ENCODE data around the gene CCDC142.

Gene CCDC142

DNA sequence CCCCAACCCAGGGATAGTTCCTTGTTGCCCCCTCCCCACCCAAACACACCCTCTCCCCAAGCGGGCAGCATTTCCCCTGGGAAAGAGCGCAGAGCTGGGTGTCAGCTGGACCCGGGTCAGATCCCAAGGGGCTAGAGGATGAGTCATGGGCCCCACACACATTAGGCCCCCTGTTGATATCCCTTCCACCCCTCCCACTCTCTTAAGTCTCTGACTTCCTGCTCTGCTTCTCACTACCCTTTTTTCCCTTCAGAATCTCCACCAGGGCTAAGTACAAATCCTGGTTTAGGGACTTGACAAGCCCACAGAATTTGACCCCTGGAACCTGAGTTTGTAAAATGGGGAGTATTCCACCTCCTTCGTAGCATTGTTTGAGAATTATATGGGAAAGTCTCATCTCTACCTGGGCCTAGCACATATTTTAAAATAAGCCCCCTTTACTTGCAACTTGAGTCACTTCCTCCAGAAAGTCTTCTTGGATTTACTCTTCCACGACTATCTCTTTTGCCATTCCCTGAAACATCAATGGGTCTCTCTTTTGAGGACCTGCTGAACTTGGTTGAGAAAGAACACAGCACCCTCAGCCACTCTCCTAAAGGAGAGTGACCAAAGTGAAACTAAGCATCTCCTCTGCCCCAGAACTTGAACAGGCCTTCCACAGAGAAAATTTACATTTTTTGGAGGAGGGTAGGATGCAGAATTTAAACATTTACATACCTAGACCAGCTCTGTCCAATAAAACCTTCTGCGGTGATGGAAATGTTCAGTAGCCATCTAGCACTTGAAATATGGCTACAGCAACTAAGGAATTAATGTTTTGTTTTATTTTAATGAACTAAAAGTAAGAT lies 45.7 kb downstream of the CCDC142 start:
- no peak overlapping the region for H3K4me3 ChIP-seq (ENCODE audit: low read length)
- H3K9me2 ChIP-seq (replicated peaks; ENCODE audit: control insufficient read depth, low read length), result no peaks in the 10 kb centered on the region
- H3K36me3 ChIP-seq (ENCODE audit: control insufficient read depth, low read length), result no peaks in the 10 kb centered on the region
- H3K4me1 ChIP-seq (ENCODE audit: control insufficient read depth, low read length), result peaks cover 35% of the 10 kb centered on the region
- H3K27me3 ChIP-seq (ENCODE audit: control insufficient read depth, low read length), result peaks cover 13% of the 10 kb centered on the region
- no peaks in the 10 kb centered on the region for H3K79me2 ChIP-seq (ENCODE audit: control insufficient read depth, low read length)
- H3K27ac ChIP-seq (ENCODE audit: low read depth, low read length), result no peak overlapping the region
- TF ChIP-seq, protein P1, sequence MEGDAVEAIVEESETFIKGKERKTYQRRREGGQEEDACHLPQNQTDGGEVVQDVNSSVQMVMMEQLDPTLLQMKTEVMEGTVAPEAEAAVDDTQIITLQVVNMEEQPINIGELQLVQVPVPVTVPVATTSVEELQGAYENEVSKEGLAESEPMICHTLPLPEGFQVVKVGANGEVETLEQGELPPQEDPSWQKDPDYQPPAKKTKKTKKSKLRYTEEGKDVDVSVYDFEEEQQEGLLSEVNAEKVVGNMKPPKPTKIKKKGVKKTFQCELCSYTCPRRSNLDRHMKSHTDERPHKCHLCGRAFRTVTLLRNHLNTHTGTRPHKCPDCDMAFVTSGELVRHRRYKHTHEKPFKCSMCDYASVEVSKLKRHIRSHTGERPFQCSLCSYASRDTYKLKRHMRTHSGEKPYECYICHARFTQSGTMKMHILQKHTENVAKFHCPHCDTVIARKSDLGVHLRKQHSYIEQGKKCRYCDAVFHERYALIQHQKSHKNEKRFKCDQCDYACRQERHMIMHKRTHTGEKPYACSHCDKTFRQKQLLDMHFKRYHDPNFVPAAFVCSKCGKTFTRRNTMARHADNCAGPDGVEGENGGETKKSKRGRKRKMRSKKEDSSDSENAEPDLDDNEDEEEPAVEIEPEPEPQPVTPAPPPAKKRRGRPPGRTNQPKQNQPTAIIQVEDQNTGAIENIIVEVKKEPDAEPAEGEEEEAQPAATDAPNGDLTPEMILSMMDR (IDR thresholded peaks at IDR 0.05; ENCODE audit: low read depth, low read length, poor library complexity, severe bottlenecking), result no peak
- no peak for TF ChIP-seq EZH2phosphoT487 (IDR thresholded peaks at IDR 0.05; ENCODE audit: borderline replicate concordance, low read length)
- H4K20me1 ChIP-seq (ENCODE audit: control insufficient read depth, insufficient read depth, low read depth, low read length), result no peaks in the 10 kb centered on the region
- H3K4me2 ChIP-seq (ENCODE audit: low read length), result no peak overlapping the region
- no peaks in the 10 kb centered on the region for H3K9me3 ChIP-seq (ENCODE audit: control insufficient read depth, insufficient read depth, low read length)
- H3F3A ChIP-seq (ENCODE audit: control insufficient read depth, insufficient read depth), result no peaks in the 10 kb centered on the region

GRCh38 chr2:74436111-74436805 lies 46.5 kb downstream of the CCDC142 start:
- Histone ChIP-seq H3K4me2 (ENCODE audit: low read length) (no peak overlapping the region), H4K20me1 (ENCODE audit: control insufficient read depth, insufficient read depth, low read depth, low read length) (no peaks in the 10 kb centered on the region), H3K27ac (ENCODE audit: low read depth, low read length) (no peak overlapping the region)

GRCh38 chr2:74430502-74430901 lies 52.3 kb downstream of the CCDC142 start:
- H3K27me3 ChIP-seq (ENCODE audit: control insufficient read depth, low read length), result no peaks in the 10 kb centered on the region

More at GRCh38 chr2:74436111-74436805, 46.5 kb downstream of the CCDC142 start:
- no peaks in the 10 kb centered on the region for H3K9me3 ChIP-seq (ENCODE audit: control insufficient read depth, insufficient read depth, low read length)
- TF ChIP-seq EZH2phosphoT487 (IDR thresholded peaks at IDR 0.05; ENCODE audit: borderline replicate concordance, low read length), result no peak
- TF ChIP-seq, protein P1 (IDR thresholded peaks at IDR 0.05; ENCODE audit: low read depth, low read length, poor library complexity, severe bottlenecking), result no peak
- H3K4me3 ChIP-seq (ENCODE audit: low read length), result no peak overlapping the region
- H3K27me3 ChIP-seq (ENCODE audit: control insufficient read depth, low read length), result peaks cover 5% of the 10 kb centered on the region
- H3K9me2 ChIP-seq (replicated peaks; ENCODE audit: control insufficient read depth, low read length), result no peaks in the 10 kb centered on the region
- H3K79me2 ChIP-seq (ENCODE audit: control insufficient read depth, low read length), result no peaks in the 10 kb centered on the region
- peaks cover 32% of the 10 kb centered on the region for H3K4me1 ChIP-seq (ENCODE audit: control insufficient read depth, low read length)
- no peaks in the 10 kb centered on the region for H3K36me3 ChIP-seq (ENCODE audit: control insufficient read depth, low read length)
- no peaks in the 10 kb centered on the region for H3F3A ChIP-seq (ENCODE audit: control insufficient read depth, insufficient read depth)

More at GRCh38 chr2:74430502-74430901, 52.3 kb downstream of the CCDC142 start:
- no peaks in the 10 kb centered on the region for H3K9me3 ChIP-seq (ENCODE audit: control insufficient read depth, insufficient read depth, low read length)
- peaks cover 8% of the 10 kb centered on the region for H3K36me3 ChIP-seq (ENCODE audit: control insufficient read depth, low read length)
- H3K9me2 ChIP-seq (replicated peaks; ENCODE audit: control insufficient read depth, low read length), result no peaks in the 10 kb centered on the region
- H3K4me1 ChIP-seq (ENCODE audit: control insufficient read depth, low read length), result no peaks in the 10 kb centered on the region
- H3K4me3 ChIP-seq (ENCODE audit: low read length), result no peak overlapping the region
- TF ChIP-seq, protein P1 (IDR thresholded peaks at IDR 0.05; ENCODE audit: low read depth, low read length, poor library complexity, severe bottlenecking), result no peak
- TF ChIP-seq EZH2phosphoT487 (IDR thresholded peaks at IDR 0.05; ENCODE audit: borderline replicate concordance, low read length), result no peak
- H3F3A ChIP-seq (ENCODE audit: control insufficient read depth, insufficient read depth), result peaks cover 4% of the 10 kb centered on the region; the same call in 1 of the 2 replicates
- H3K4me2 ChIP-seq (ENCODE audit: low read length), result no peak overlapping the region
- H3K79me2 ChIP-seq (ENCODE audit: control insufficient read depth, low read length), result no peaks in the 10 kb centered on the region
- no peaks in the 10 kb centered on the region for H4K20me1 ChIP-seq (ENCODE audit: control insufficient read depth, insufficient read depth, low read depth, low read length)
- no peak overlapping the region for H3K27ac ChIP-seq (ENCODE audit: low read depth, low read length)

All from DOHH2 (cell line).